NCI-H2196 (cell line): Measurements from ENCODE around the gene MRGPRD.

Experiments
- DNase-seq: peaks from one replicate; lab custom pipeline; 2025; ENCODE audit not compliant: unreplicated experiment; lab: John Stamatoyannopoulos, UW

The MRGPRD gene

DNA sequence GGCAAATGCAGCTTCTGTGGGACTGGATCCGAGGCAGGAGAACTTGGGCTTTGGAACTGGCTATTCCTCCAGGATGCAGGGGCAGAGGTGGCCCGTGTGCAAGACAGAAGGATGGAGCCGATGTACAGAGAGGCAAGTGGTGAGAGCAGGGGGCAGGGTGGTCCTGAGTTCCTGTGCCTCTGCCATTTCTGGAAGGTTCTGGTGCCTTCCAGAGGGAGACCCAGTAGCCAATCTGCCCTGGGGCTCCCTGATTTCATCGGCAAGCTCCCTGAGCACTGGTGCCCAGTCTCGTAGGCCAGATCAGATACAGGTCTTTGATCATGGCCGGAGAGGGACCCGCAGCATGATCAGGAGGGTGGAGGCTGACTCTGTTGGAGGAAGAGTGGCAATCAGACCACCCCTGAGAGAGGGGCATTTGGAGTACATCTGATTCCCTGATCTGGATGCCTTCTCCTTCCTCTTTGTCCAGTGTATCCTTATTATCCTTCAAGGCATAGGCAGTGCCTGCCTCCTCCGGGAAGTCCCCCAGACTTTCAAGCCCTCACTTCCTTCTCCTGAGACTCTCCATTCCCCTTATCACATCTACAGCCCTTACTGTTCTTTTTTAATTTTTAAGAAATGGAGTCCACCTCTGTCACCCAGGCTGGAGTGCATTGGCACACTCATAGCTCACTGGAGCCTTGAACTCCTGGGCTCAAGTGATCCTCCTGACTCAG is 9.7 kb downstream of the MRGPRD start:
- DNase-seq = no peak

DNA sequence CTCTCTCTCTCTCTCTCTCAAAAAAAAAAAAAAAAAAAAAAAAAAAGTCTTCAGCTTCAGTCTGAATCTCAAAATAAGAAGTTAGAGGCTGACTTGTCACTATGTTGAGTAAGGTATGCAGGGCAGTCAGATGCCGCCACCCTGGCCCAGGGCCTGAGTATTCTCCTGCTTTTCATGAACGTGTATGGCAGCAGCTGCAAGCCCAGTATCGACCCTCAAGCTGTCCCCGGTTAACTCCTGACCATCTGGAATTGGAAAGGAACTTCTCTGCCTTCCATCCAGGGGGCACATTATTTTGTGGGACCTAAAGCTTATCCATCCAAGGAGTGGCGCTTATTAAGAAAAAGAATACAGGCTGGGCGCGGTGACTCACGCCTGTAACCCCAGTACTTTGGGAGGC is 11.4 kb downstream of the MRGPRD start:
- no peak for DNase-seq

DNA sequence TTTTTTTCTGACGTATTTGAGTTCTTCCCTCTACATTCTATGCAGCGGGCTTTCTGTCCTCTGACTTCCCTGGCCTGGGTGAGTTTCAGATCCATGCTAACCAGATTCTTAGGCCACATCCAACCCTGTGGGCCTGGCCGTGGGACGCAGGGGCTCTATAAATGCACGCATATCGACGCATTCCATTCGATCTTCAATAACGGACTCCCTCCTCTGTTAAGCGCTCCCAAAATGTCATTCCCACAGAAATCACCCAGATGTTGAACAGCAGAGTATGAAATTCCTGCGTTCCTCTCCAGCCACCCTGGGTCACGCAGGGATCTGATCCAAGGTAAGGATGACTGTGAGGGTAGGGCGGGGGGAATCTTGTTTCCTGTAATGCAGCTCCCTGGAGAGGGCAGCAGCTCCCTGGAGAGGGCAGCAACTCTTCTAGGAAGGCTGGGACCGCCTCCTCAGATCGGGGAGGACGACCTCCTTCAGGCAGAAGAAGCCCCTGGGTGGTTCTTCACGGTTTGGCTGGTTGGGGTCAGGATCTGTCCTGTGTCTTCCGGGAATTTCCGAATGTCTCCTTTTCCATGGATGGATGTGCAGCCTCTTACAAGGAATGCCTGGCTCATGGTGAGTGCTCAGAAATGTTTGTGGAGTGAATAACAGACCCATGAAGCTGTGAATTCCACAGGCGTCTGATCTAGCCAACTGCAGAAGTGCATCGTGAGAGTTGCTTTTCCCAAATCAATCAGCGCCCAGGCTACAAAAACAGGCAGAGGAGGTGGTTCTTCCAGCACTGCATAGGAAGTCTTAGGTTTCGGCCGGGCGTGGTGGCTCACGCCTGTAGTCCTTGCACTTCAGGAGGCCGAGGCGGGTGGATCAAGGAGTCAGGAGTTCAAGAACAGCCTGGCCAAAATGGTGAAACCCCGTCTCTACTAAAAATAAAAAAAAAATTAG is 12.2 kb downstream of the MRGPRD start:
- no peak for DNase-seq

DNA sequence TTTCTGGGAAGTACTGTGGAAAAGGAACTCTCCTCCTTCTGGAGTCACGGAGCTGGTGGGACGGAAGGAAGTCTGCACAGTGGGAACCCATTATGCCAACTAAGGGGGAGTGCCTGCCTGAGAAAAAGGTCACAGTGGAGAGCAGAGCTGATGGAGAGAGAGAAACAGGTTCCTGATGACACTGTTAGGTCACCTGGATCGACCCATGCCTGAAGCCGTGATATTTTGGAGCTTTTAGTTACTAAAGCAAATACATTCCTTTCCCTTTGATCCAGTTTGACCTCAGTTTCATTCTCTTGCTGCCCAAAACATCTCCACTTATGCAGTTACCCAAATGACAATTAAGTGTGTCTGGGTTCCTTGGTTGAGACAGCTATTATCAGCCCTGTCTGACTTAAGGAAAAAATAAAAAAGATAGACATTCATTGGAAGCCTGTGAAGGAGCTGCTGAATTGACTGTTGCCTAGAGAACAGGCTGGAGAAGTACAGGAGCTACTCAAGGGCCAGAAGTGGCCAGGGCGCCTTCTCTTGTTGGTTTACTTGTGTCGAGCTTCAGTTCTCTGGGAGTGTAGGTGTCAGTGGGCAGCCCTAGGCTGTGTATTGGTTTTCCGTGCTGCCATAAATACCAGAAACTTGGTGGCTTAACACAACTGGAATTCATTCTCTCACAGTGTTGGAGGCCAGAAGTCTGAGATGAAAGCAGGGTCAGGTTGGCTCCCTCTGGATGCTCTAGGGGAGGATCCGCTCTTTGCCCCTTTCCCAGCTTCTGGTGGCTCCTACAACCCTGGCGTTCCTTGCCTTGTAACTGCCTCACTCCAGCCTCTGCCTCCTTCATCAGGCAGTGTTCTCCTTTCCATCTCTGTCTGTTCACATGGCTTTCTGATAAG is 13.6 kb downstream of the MRGPRD start:
- DNase-seq = no peak

DNA sequence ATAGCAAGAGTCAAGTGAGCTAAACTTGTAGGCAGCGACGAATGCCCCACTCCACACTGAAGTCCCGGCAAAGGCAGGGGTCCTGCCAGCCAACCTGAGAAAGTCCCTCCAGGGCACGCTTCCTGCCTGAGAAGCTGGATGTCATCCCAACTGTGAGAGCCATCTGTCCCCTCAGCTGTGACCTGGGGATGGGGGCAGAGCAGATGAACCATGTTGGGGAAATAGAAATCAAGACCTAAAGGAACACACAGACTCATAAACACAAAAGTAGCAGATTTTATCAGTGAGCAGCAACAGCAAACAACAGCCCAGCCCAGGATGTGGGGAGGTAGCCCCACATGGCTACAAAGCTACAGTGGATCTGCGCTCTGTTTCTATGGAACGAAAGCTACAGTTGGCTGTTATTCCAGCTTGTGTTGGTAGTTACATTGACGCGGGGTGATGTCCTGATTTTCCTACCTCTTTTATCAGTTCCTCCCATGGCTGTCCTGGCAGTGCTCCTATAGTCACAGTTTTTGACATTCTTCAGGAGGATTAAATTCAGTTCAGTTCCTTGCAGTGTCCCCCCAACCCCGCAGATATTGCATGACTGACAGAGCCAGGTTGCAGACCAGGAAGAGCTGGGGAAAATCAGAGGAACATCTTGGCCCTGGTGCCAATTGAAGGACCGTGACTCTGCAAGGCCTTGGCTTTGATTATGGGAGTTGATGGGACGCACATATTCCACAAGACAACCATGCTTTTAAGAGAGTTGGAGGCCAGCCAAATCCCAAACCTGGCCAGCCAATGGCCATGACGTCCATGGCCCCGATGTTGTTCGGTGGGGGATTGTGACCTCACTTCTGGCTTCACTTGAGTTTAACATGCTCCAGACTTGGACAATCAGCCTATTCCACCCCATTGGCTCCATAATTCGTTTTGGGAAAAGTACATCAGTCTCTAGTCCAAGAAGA is 14.6 kb downstream of the MRGPRD start:
- DNase-seq = no peak

DNA sequence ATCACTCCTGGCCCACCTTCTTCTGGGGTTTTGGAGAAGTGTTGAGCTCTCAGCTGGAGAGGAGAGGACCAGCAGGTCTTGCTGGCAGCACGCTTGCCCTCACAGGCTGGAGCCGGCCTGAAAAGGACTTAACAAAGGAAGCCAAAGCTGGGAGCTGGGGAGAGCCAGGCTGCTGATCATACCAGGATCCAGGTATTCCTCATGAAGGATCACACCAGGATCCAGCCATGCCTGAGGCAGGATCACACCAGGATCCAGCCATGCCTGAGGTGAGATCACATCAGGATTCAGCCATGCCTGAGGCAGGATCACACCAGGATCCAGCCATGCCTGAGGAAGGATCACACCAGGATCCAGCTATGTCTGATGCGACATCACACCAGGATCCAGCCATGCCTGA is 17.0 kb downstream of the MRGPRD start:
- DNase-seq = no peak

DNA sequence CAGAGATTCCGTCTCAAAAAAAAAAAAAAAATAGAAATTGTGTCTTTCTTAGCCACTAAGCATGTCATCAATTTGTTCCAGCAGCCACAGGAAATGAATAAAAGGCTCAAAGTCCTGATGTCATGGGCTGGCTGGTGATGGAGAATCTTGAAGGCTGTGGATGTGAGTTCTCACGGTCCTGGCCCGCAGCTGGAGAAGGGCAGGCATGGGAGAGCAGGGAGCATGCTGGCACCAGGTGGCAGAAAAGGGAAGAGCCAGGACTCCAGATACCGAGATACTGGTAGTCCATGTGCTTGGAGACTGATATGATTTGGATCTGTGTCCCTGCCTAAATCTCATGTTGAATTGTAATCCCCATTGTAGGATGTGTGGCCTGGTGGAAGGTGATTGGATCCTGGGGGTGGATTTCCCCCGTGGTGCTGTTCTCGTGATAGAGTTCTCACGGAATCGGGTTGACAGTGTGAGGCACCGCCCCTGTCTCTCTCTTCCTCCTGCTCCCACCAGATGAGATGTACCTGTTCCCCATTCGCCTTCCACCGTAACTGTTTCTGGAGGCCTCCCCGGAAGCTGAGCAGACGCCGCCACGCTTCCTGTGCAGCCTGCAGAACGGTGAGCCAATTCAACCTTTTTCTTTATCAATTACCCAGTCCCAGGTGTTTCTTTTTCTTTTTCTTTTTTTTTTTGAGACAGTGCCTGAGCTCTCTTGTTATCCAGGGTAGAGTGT is 18.1 kb downstream of the MRGPRD start:
- no peak for DNase-seq

DNA sequence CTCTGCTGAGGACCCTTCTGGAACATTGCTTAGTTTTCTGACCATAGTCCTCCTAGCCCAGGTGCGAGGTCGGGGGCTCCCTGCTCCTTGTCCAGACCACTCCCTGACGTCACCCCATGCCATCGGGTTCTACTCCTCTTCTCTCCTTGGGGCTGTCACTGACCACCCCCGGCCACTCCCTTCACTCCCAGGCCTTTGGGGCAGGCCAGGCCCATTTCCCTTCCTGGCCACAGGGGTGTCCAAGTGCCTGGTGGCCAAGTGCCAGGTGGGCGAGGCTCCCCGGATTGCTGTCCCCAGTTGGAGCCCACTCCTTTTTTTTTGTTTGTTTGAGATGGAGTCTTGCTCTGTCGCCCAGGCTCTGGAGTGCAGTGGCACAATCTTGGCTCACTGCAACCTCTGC is 19.5 kb downstream of the MRGPRD start:
- DNase-seq = no peak

DNA sequence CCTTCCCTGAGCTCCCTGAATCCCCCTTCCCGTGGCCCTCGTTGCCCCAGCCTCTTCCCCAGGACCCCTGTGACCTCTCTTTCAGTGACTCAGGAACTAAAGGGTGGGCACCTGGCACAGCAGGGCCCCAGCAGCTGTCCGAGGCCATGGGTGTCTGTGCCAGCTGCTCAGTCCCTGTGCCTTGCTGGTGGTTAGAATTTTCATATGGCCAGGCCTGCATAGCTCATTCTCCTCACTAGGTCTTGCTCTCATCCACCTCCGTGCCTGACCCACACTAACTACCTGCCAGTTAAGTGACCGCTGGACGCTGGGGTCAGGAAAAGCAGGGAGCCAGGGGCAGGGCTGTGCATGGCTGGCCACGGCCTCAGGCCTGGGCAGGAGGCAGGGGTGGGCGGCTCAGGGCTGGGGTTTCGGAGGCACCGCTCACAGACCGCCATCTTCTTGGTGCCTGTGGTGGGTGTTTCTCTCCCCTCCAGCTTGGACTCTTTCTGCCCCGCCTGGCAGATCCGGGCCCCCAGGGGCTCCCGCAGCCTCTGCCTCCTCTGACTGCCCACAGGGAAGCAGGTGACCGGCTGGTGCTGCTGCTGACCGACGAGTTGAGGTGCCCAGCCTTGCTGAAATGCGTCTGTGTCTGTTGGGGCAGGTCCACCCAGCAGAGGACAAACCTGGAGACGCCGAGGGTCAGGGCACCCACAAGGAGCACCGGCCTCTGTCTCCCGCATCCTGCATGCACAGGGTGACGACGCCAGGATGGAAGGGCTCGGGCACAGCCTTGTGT is 20.3 kb downstream of the MRGPRD start:
- no peak for DNase-seq

DNA sequence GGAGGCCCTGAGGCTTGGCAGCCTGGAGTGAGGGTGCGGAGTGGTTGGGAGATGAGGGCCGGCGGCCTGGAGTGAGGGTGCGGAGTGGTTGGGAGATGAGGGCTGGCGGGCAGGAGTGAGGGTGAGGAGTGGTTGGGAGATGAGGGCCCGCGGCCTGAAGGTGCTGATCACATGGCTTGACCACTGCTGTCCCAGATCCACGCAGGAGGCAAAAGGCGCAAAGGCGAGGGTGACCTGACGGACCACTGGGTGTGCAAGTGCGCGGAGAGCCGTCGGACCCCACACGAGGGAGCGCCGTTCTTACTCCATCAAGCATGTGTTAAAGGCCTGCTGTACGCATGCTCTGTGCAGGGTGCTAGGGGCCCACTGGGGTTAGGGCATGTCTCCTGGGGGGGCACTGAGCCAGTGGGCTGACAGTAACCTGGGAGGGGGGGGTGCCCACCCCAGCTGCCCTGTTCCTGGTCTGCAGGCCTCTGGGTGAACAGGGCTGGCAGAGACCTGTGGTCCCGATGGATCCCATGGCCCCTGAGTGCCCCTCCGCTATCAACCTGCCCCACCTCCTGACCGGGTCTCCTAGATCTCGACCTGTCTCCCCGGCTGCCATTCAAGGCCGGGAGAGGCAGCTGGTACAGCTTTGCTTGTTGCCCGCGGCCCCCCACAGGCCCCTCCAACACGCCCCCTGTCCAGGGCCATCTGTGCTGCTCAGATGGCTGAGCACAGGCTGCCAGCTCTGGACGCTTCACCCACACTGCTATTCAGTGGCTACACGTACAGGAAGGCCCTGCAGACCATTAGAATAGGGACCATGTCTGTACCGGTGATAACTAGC is 21.1 kb downstream of the MRGPRD start:
- DNase-seq = no peak

DNA sequence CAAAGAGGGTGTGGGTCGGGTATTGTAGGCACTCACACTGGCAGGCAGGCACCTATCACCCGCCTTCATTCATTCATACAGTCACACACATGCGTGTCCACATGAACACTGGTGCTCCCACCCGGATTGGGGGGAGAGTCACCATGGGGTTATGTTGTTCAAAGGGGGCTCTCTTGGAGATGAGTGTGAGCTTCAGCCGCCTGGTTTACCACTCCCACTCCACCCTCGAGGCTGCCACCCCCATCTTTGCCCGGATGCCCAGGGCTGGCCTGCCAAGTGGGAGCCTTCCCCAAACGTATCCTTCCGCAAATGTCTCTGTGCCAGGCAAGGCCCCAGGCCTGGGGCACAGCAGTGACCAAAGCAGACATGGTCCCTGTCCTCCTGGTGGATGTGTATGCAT is 22.6 kb downstream of the MRGPRD start:
- no peak for DNase-seq

DNA sequence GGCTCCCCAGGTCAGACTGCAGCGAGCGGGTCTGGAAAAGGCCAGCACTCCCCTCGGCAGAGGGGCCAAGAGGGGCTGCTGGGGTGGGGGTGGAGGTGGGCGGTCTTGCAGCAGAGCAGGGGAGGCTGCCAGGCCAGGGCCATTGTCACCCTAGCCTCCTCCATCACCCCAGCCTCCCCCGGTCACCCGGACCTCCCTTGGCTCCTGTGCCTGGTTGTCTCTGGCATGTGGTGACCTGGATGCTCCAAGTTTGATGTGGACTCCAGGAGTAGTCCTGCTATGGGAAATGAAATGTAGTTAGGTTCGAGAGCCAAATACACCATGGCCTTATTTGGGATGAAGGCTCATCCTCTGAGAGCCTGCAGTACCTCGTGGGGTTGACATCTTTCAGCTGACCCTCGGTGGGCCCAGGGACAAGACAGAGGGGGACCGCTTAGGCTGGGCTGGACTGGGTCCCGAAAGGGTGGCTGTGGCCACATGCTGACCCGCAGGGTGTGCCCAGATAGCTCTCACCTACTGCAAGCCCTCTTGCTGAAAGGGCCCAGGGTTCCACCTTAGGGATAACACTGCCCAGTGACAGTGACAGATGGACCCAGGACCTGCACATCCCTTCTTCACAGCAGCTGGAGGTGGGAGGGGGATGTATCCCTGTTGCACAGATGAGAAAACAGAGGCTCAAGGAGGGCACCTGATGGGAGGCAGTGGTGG is 24.1 kb downstream of the MRGPRD start:
- DNase-seq = no peak

DNA sequence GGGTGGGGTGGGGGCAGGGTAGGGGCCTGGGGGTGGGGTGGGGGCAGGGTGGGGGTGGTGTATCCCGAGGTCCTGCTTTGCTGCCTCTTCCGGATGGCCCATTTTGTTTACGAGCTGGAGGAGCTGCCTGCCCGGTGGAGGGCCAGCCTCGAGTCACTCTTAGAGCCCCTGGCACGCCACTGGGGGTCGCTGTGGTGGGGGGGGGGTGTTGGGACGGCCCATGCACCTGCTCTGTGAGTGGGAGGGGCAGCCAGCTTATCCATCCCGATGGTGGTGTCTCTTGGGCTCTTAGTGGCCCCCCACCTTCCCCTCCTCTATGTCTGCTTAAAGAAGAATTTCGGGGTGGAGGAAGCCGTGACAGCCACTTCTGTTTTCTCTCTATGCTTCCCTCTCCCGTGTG is 24.6 kb downstream of the MRGPRD start:
- DNase-seq = no peak

DNA sequence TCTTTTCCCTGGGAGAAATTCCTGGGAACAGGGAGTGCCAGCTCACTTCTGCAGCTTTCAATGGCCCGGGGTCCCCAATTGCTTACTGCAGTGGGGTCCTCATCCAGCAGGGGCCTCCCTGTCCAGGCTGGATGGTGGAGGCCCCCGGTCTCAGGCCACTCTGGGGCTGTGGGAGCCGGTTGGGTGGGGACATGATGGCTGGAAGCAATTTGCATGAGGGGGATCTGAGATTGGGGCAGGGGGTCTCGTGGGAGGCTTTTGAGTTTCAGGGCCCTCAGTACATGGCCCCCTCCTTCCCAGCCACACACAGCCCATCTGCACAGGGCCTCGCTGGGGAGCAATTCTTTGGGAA is 25.2 kb downstream of the MRGPRD start:
- no peak for DNase-seq

DNA sequence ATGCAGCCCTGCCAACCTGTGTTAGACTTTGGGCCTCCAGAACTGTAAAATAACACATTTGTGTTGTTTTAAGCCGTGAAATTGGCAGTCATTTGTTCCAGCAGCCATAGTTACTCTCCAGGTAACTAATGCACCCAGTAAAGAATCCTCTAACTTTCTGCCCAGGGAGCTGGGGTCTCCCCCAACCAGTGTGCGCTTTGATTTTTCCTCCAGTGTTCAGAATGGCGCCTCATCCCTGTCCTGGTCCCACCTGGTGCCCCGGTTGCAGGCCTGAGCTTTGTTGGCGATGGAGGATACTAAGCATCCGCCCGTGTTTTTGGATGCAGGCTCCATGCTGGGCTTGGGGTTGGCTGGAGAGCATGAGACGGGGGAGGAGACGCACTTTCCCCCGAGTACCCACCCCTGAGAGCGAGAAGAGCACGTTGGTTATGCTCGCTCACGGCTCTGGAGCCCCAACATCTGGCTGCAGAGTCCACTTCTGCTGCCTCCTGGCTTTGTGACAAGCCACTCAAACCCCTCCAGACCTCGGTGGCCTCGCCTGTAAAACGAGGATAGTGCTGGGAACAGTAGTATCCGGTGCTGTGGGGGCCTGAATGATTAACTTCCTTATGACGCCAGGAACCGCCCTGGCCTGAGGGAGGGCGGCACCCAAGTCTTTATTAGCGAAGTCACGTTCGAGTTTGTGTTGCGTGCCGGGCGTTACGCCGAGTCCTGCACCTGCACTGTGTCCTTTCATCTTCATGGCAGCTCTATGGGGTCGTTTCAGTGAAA is 25.8 kb downstream of the MRGPRD start:
- no peak for DNase-seq

DNA sequence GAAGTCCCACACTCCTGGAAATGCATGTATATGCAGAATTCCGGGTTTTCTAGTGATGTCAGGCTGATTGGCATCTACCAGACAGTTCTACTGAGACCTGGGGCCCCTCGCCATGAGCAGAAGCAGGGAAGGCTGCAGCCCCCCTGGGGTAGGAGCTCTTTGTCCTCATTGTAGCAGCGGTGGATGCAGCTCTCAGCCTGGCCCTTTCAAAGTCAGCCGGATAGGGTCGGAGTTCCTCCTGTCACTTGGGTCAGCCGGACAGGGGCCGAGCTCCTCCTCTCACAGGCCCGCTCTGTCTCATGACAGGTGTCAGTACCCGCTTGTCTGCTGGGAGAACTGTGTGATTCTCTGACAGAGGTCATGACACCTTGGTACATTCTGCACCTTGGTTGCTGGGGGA is 30.0 kb downstream of the MRGPRD start:
- DNase-seq = no peak

DNA sequence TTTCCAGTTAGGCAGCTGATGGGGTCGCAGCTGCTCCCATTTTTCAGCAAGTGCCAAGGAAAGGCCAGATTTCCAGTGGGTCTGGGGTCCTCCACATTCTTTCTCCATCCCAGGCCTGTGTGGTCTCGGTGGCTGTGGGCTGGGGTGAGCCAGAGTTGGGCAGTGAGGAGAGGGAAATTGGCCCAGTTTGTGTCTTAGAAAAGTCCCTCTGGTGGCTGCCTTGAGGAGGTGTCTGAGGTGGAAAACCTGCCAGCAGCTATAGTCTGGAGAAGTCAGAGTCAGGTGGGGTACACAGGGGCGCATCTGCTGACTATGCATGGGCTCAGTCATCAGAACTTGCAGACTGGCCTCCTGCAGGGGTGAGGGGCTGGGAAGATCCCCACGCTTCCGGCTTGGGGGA is 30.5 kb downstream of the MRGPRD start:
- DNase-seq = no peak
